KMS-11 (cell line): ENCODE measurements around the gene MAG.

Experiments used
- H2AFZ ChIP-seq: fragments of 200-600 bp; sonication (generic); 2 replicates; pipeline ENCODE4 v1.6.1; 2016; ENCODE audit warnings: antibody characterized with exemption, mixed run types, low read depth
- H3K27ac ChIP-seq: fragments of 200-600 bp; sonication (generic); 2 replicates; pipeline ENCODE4 v1.6.1; 2016; ENCODE audit warnings: mild to moderate bottlenecking, mixed run types
- H3K27me3 ChIP-seq: fragments of 200-600 bp; sonication (generic); 2 replicates; pipeline ENCODE4 v1.6.1; 2017; ENCODE audit warnings: mild to moderate bottlenecking, low read depth, mixed run types, moderate library complexity; ENCODE audit not compliant: insufficient read depth
- H3K36me3 ChIP-seq: fragments of 200-600 bp; sonication (generic); 2 replicates; pipeline ENCODE4 v1.6.1; 2017; ENCODE audit warnings: mild to moderate bottlenecking, mixed run types; ENCODE audit not compliant: insufficient read depth
- H3K4me1 ChIP-seq: fragments of 200-600 bp; sonication (generic); 2 replicates; pipeline ENCODE4 v1.6.1; 2016; ENCODE audit warnings: mild to moderate bottlenecking, low read depth, mixed run types; ENCODE audit not compliant: poor library complexity, severe bottlenecking
- H3K4me2 ChIP-seq: fragments of 200-600 bp; sonication (generic); 2 replicates; pipeline ENCODE4 v1.7.0; 2016; ENCODE audit warnings: mild to moderate bottlenecking, mixed run types
- H3K4me3 ChIP-seq: fragments of 200-600 bp; sonication (generic); IDR thresholded peaks from 2 replicates; pipeline ENCODE4 v1.6.1; 2017; ENCODE audit warnings: low read depth, low read length, mixed read lengths; ENCODE audit not compliant: insufficient read depth
- H3K79me2 ChIP-seq: fragments of 200-600 bp; sonication (generic); 2 replicates; pipeline ENCODE4 v1.6.1; 2016; ENCODE audit warnings: low read depth, mixed run types; ENCODE audit not compliant: insufficient read depth
- H3K9ac ChIP-seq: fragments of 200-600 bp; sonication (generic); 2 replicates; pipeline ENCODE4 v1.6.1; 2016; ENCODE audit warnings: mild to moderate bottlenecking, mixed run types
- H4K20me1 ChIP-seq: fragments of 200-600 bp; sonication (generic); 2 replicates; pipeline ENCODE4 v1.6.1; 2016; ENCODE audit warnings: mild to moderate bottlenecking, mixed run types; ENCODE audit not compliant: insufficient read depth
- CTCF ChIP-seq: fragments of 200-600 bp; sonication (generic); conservative IDR thresholded peaks from 2 replicates; pipeline ENCODE4 v1.6.1; 2017; ENCODE audit warnings: low read depth, mild to moderate bottlenecking, antibody characterized with exemption, low read length, moderate library complexity, mixed read lengths

MAG gene

GRCh38 chr19:35315883-35316282, 23.9 kb downstream of the MAG start:
- Histone ChIP-seq H3K27ac (no peak overlapping the region), H3K4me2 (no peak overlapping the region)
- no peak for TF ChIP-seq CTCF

GRCh38 chr19:35316560-35316959, 24.6 kb downstream of the MAG start:
- Histone ChIP-seq H3K4me2 (no peak overlapping the region), H3K36me3 (no peaks in the 10 kb centered on the region), H3K27ac (no peak overlapping the region), H3K4me3 (no peak overlapping the region), H3K27me3 (peaks cover 22% of the 10 kb centered on the region), H3K9ac (no peak overlapping the region), H4K20me1 (no peaks in the 10 kb centered on the region), H2AFZ (no peak overlapping the region), H3K79me2 (no peaks in the 10 kb centered on the region), H3K4me1 (no peaks in the 10 kb centered on the region)
- TF ChIP-seq CTCF, result no peak

More at GRCh38 chr19:35315883-35316282, 23.9 kb downstream of the MAG start:
- H4K20me1 ChIP-seq, result no peaks in the 10 kb centered on the region
- H3K4me3 ChIP-seq, result no peak overlapping the region
- no peak overlapping the region for H3K9ac ChIP-seq
- peaks cover 16% of the 10 kb centered on the region for H3K27me3 ChIP-seq
- no peak overlapping the region for H2AFZ ChIP-seq
- H3K79me2 ChIP-seq, result no peaks in the 10 kb centered on the region
- no peaks in the 10 kb centered on the region for H3K4me1 ChIP-seq
- no peaks in the 10 kb centered on the region for H3K36me3 ChIP-seq

GRCh38 chr19:35317464-35318043, 25.6 kb downstream of the MAG start:
- TF ChIP-seq CTCF, result no peak
- H3K9ac ChIP-seq, result no peak overlapping the region
- no peak overlapping the region for H3K4me2 ChIP-seq
- H3K27me3 ChIP-seq, result peaks cover 28% of the 10 kb centered on the region
- no peak overlapping the region for H3K4me3 ChIP-seq
- H4K20me1 ChIP-seq, result no peaks in the 10 kb centered on the region
- no peak overlapping the region for H3K27ac ChIP-seq
- no peaks in the 10 kb centered on the region for H3K36me3 ChIP-seq
- no peaks in the 10 kb centered on the region for H3K79me2 ChIP-seq
- H2AFZ ChIP-seq, result no peak overlapping the region
- no peaks in the 10 kb centered on the region for H3K4me1 ChIP-seq

- Histone ChIP-seq H3K9ac (no peak overlapping the region), H3K27me3 (peaks cover 32% of the 10 kb centered on the region), H4K20me1 (no peaks in the 10 kb centered on the region), H3K27ac (no peak overlapping the region), H3K36me3 (no peaks in the 10 kb centered on the region), H3K79me2 (no peaks in the 10 kb centered on the region), H3K4me2 (no peak overlapping the region), H2AFZ (no peak overlapping the region), H3K4me3 (no peak overlapping the region), H3K4me1 (no peaks in the 10 kb centered on the region)
- no peak for TF ChIP-seq CTCF
Observed at GRCh38 chr19:35318679-35319448, 26.9 kb downstream of the MAG start.
